ENCODE results near the gene LAMTOR1. TPM values are rescaled to one million over a fixed set of nuclear protein-coding genes. Genes with fewer than 3 reads are reported as not detected.

The LAMTOR1 gene
- total RNA-seq, 4 donors from 2014 or later: 86.6 to 132 (median 88.1) TPM

DNA sequence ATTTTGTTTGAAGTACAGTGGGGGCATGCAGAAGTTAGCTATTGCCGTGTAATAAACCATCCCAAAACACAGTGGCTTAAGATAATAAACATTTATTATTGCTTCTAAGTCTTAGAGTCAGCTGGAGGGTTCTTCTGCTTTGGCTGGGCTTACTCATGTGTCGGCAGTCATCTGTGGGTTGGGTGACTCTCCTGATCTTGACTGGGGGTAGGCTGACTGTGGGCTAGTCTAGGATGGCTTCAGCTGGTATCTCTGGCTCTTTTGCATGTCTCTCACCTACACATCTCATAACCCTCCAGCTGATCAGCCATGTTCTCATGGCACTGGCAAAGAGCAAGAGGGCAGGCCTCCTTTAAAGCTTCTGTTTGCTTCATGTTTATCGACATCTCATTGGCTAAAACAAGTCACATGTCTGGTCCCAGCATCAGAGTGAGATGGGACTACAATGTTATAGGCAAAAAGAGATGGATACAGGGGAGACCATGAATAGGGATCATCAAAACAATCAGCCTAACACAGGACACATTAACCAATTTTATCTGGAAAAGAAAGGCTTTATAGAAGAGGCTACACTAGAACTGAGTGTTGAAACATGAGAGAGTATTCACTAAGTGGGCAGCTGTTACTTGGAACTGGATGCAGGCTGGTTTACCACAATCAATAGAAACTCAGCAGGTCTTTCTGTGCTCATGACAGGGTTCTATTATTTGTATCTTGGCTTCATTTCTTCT lies 17.3 kb downstream of the LAMTOR1 start:
- Histone ChIP-seq H3K27me3 (no peaks in the 10 kb centered on the region), H3K36me3 (peaks cover 0 to 4% (median 0%) of the 10 kb centered on the region in 3 donors), H3K27ac (no peak overlapping the region), H3K4me1 (peaks cover 0 to 9% (median 5%) of the 10 kb centered on the region in 4 donors), H3K9me3 (no peaks in the 10 kb centered on the region), H3K4me3 (no peak overlapping the region)
- no peak for DNase-seq
- TF ChIP-seq, protein P1, sequence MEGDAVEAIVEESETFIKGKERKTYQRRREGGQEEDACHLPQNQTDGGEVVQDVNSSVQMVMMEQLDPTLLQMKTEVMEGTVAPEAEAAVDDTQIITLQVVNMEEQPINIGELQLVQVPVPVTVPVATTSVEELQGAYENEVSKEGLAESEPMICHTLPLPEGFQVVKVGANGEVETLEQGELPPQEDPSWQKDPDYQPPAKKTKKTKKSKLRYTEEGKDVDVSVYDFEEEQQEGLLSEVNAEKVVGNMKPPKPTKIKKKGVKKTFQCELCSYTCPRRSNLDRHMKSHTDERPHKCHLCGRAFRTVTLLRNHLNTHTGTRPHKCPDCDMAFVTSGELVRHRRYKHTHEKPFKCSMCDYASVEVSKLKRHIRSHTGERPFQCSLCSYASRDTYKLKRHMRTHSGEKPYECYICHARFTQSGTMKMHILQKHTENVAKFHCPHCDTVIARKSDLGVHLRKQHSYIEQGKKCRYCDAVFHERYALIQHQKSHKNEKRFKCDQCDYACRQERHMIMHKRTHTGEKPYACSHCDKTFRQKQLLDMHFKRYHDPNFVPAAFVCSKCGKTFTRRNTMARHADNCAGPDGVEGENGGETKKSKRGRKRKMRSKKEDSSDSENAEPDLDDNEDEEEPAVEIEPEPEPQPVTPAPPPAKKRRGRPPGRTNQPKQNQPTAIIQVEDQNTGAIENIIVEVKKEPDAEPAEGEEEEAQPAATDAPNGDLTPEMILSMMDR (IDR thresholded peaks at IDR 0.05): no peak
- no peak for TF ChIP-seq POLR2A (IDR thresholded peaks at IDR 0.05)

DNA sequence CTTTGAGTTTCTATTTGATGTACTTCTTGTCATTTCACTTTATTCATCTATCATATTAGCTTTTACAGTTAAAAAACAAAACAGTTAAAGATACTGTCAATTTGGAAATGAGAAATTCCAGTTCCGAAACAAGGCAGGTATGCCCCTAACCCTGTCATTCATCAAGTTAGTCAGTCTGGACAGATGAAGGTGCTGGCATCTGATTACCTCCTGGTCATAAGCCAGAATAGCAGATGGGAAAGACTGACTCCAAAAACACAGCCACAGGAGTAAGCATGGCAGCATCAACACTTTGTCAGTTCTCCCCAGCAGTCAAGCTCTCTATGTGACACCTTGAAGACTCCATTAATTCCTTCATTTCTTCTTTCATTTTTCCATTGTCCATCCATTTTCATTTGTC lies 18.1 kb downstream of the LAMTOR1 start:
- no peaks in the 10 kb centered on the region for H3K36me3 ChIP-seq
- no peak for TF ChIP-seq POLR2A (IDR thresholded peaks at IDR 0.05)
- TF ChIP-seq, protein P1 (IDR thresholded peaks at IDR 0.05): no peak
- peaks cover 0 to 8% (median 5%) of the 10 kb centered on the region in 4 donors for H3K4me1 ChIP-seq
- DNase-seq: no peak
- H3K4me3 ChIP-seq: no peak overlapping the region
- H3K27me3 ChIP-seq: no peaks in the 10 kb centered on the region
- no peaks in the 10 kb centered on the region for H3K9me3 ChIP-seq
- H3K27ac ChIP-seq: no peak overlapping the region

DNA sequence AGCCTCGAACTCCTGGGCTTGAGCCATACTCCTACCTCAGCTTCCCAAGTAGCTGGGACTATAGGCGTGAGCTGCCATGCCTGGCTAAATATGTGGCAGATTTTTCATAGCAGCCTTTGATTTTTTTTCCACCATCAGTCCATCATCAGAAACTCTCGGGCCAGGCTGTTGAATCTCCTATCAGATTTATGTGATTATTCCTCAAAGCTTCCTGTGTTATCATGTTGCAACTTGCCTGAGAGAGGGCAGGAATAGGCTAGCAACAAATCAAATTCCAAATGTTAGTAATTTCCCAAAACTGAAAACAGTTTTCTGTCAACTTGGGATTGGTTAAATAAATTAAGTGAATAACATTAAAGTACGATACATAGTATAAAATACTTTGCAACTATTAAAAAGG lies 19.0 kb downstream of the LAMTOR1 start:
- Histone ChIP-seq H3K9me3 (no peaks in the 10 kb centered on the region), H3K27me3 (no peaks in the 10 kb centered on the region), H3K36me3 (no peaks in the 10 kb centered on the region), H3K27ac (no peak overlapping the region), H3K4me3 (no peak overlapping the region), H3K4me1 (peaks cover 0 to 12% (median 5%) of the 10 kb centered on the region in 4 donors)
- DNase-seq: no peak
- no peak for TF ChIP-seq POLR2A (IDR thresholded peaks at IDR 0.05)
- TF ChIP-seq, protein P1 (IDR thresholded peaks at IDR 0.05): no peak

DNA sequence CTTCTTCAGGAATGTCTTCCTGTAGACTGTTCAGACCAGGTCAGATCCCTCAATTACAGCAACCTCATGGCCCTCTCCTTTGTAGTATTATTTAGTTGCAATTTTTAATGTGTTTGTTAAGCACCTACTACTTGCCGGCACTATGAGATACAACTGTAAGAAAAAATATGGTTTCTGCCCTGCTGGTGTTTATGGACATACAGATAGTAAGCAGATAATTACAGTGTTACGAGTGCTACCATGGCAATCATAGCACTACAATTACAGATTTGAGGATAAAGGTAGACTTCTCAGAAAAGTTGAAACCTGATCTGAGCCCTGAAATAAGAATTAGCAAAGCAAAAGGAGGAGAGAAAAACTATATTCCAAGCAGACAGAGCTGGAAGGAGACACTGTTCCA lies 19.7 kb downstream of the LAMTOR1 start:
- no peak for DNase-seq
- Histone ChIP-seq H3K27me3 (no peaks in the 10 kb centered on the region), H3K4me3 (no peak overlapping the region), H3K9me3 (no peaks in the 10 kb centered on the region), H3K4me1 (peaks cover 0 to 18% (median 5%) of the 10 kb centered on the region in 4 donors), H3K27ac (no peak overlapping the region), H3K36me3 (no peaks in the 10 kb centered on the region)
- TF ChIP-seq POLR2A (IDR thresholded peaks at IDR 0.05): no peak
- TF ChIP-seq, protein P1 (IDR thresholded peaks at IDR 0.05): no peak

DNA sequence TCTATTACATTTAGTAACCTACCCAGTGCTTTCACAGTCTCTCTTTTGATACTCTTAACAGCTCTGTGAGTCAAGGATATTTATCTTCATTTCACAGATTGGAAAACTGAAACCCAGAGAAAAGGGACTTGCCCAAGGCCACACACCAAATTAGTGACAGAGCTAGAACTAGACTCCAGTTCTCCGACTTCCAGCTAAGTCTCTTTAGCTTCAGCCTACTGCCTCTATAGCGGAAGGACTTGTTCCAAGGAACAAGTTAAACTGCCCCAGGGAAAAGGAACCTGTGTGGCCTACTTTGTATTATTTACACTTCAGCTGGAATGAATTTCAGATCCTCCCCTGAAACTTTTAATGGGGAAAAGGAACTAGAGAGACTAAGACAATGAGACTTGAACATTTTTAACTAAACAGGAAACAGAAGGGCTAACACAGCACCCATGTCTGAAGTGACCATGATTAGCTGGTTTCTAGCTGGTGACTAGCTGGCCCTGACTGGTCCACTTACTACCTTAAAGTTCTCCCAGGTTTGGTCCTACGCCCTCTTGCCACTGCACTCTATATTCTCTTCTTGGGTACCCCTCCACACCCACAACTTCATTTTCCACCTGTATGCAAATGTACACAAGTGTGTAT lies 21.2 kb downstream of the LAMTOR1 start:
- Histone ChIP-seq H3K36me3 (no peaks in the 10 kb centered on the region), H3K4me1 (peaks cover 0 to 24% (median 5%) of the 10 kb centered on the region in 4 donors), H3K4me3 (no peak overlapping the region), H3K27me3 (no peaks in the 10 kb centered on the region), H3K27ac (peak overlapping the region in 2 of 4 donors; percentile 10 to 77), H3K9me3 (no peaks in the 10 kb centered on the region)
- TF ChIP-seq, protein P1 (IDR thresholded peaks at IDR 0.05): no peak
- no peak for TF ChIP-seq POLR2A (IDR thresholded peaks at IDR 0.05)
- no peak for DNase-seq

Data from Peyer's patch (tissue), 4 donors.